ENCODE data around the gene ARMC3.

DNA sequence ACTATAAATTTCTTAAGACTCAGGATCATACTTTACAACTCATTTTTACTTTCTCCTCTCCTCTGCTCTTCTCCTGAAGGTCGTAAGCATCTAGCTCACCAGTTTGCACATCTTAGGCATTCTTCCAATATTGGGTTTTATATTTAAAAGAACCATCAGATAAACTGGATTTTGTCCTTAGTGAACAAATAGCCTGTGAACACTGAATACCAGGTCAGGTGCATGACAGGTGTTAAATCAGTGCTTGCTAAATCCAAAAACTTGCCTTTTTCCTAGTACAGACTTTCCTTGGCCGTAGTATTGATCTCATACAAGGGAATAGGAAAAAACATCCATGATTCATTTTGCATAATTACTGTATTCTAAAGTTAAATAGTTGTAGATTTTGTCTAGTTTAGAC, 53.0 kb downstream of the ARMC3 start:
- TF ChIP-seq, protein P1, sequence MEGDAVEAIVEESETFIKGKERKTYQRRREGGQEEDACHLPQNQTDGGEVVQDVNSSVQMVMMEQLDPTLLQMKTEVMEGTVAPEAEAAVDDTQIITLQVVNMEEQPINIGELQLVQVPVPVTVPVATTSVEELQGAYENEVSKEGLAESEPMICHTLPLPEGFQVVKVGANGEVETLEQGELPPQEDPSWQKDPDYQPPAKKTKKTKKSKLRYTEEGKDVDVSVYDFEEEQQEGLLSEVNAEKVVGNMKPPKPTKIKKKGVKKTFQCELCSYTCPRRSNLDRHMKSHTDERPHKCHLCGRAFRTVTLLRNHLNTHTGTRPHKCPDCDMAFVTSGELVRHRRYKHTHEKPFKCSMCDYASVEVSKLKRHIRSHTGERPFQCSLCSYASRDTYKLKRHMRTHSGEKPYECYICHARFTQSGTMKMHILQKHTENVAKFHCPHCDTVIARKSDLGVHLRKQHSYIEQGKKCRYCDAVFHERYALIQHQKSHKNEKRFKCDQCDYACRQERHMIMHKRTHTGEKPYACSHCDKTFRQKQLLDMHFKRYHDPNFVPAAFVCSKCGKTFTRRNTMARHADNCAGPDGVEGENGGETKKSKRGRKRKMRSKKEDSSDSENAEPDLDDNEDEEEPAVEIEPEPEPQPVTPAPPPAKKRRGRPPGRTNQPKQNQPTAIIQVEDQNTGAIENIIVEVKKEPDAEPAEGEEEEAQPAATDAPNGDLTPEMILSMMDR (conservative IDR thresholded peaks at IDR 0.05; ENCODE audit: low read depth, low read length), result no peak
- no peak for TF ChIP-seq EZH2 (IDR thresholded peaks at IDR 0.05; ENCODE audit: borderline replicate concordance, low read depth, low read length, poor library complexity, severe bottlenecking)

Data from A673 (cell line).